WERI-Rb-1 (cell line): Measurements from ENCODE around the gene NEO1.

Source experiments
- DNase-seq: peaks from one replicate; pipeline ENCODE4 v3.0.0-alpha.2; 2020
- H3K27ac ChIP-seq: fragments of 250-450 bp; sonication (Bioruptor Pico); 2 replicates; pipeline ENCODE4 v1.5.1; 2020; ENCODE audit warnings: mild to moderate bottlenecking, moderate library complexity
- H3K27me3 ChIP-seq: fragments of 250-450 bp; sonication (Bioruptor Pico); 2 replicates; pipeline ENCODE4 v1.5.1; 2021; ENCODE audit warnings: mild to moderate bottlenecking, low read depth, moderate library complexity; ENCODE audit not compliant: insufficient read depth, severe bottlenecking
- H3K36me3 ChIP-seq: fragments of 250-450 bp; sonication (Bioruptor Pico); 2 replicates; pipeline ENCODE4 v1.5.1; 2020; ENCODE audit warnings: mild to moderate bottlenecking, moderate library complexity
- H3K4me3 ChIP-seq: 2 replicates; pipeline ENCODE4 v1.5.1; 2011; ENCODE audit warnings: low read depth, mild to moderate bottlenecking, control low read depth, low read length
- H3K9me3 ChIP-seq: fragments of 250-450 bp; sonication (Bioruptor Pico); 2 replicates; pipeline ENCODE4 v1.5.1; 2021; ENCODE audit warnings: mild to moderate bottlenecking, moderate library complexity; ENCODE audit not compliant: severe bottlenecking
- TF ChIP-seq, protein P1 (sequence below): IDR thresholded peaks from 2 replicates; pipeline ENCODE4 v1.5.1; 2011; ENCODE audit warnings: low read depth, mild to moderate bottlenecking, control low read depth, inconsistent platforms, low read length

The NEO1 gene

DNA sequence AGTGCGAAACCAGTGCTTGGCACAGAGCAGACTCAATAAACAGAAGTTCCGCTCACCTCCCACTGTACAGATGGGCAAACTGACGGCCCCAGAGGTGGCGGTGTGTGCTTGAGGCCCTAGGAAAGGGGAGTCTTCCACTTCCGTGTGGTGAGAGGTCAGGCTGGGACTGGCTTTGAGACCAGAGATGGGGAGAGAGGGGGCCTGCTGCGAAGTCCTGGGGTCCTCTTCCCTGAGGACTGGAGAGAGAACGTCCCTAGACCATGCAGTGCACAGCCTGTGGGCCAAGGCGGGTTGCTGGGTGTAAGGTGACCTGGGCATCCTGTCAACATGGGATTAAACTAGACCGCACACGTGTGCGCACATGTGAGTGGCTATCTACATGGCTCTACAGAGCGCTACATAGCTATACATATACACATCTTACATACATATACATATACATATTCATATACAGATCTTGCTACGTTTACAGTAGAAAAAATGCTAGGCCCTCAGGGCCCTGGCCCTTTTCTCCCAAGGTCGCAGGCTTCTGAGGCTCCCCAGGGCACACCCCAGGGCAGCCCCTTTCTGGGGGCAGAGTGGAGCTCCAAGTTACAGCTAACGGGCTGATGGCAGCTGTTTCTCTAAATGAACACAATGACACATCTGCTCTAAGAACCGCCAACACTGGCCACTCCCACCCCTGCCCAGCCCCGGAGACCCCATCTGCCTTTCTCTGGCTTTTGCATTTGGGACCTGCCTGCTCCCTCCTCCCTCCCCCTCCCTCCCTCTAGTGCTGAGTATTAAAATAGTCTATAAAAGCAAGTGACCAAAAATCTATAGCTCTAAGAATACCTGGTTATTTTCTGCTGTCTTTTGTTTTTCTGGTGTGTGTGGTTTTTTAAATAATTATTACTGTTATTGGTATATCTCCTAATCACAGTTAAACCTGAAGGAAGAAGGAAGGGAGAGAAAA, 269.5 kb downstream of the NEO1 start:
- H3K4me3 ChIP-seq: no peak overlapping the region
- H3K27me3 ChIP-seq: no peaks in the 10 kb centered on the region
- no peak overlapping the region for H3K27ac ChIP-seq
- no peaks in the 10 kb centered on the region; the same call in 1 of the 2 replicates for H3K36me3 ChIP-seq
- no peaks in the 10 kb centered on the region for H3K9me3 ChIP-seq
- no peak for DNase-seq
- TF ChIP-seq, protein P1, sequence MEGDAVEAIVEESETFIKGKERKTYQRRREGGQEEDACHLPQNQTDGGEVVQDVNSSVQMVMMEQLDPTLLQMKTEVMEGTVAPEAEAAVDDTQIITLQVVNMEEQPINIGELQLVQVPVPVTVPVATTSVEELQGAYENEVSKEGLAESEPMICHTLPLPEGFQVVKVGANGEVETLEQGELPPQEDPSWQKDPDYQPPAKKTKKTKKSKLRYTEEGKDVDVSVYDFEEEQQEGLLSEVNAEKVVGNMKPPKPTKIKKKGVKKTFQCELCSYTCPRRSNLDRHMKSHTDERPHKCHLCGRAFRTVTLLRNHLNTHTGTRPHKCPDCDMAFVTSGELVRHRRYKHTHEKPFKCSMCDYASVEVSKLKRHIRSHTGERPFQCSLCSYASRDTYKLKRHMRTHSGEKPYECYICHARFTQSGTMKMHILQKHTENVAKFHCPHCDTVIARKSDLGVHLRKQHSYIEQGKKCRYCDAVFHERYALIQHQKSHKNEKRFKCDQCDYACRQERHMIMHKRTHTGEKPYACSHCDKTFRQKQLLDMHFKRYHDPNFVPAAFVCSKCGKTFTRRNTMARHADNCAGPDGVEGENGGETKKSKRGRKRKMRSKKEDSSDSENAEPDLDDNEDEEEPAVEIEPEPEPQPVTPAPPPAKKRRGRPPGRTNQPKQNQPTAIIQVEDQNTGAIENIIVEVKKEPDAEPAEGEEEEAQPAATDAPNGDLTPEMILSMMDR: no peak

- H3K27ac ChIP-seq: no peak overlapping the region
- H3K4me3 ChIP-seq: no peak overlapping the region
- H3K36me3 ChIP-seq: no peaks in the 10 kb centered on the region; the same call in 1 of the 2 replicates
- no peaks in the 10 kb centered on the region for H3K9me3 ChIP-seq
- TF ChIP-seq, protein P1: no peak
- H3K27me3 ChIP-seq: no peaks in the 10 kb centered on the region
- DNase-seq: no peak
Measured at GRCh38 chr15:73322665-73323373, 270.6 kb downstream of the NEO1 start.

- DNase-seq: no peak
- no peaks in the 10 kb centered on the region for H3K27me3 ChIP-seq
- H3K4me3 ChIP-seq: no peak overlapping the region
- no peak overlapping the region for H3K27ac ChIP-seq
- TF ChIP-seq, protein P1: no peak
- H3K9me3 ChIP-seq: no peaks in the 10 kb centered on the region
- H3K36me3 ChIP-seq: no peaks in the 10 kb centered on the region; the same call in 1 of the 2 replicates
Measured at GRCh38 chr15:73323374-73323955, 271.2 kb downstream of the NEO1 start.

GRCh38 chr15:73323956-73324355, 271.7 kb downstream of the NEO1 start:
- H3K27ac ChIP-seq: no peak overlapping the region
- no peak for DNase-seq
- no peaks in the 10 kb centered on the region for H3K9me3 ChIP-seq
- no peak overlapping the region for H3K4me3 ChIP-seq
- H3K36me3 ChIP-seq: no peaks in the 10 kb centered on the region; the same call in 1 of the 2 replicates
- TF ChIP-seq, protein P1: no peak
- no peaks in the 10 kb centered on the region for H3K27me3 ChIP-seq

DNA sequence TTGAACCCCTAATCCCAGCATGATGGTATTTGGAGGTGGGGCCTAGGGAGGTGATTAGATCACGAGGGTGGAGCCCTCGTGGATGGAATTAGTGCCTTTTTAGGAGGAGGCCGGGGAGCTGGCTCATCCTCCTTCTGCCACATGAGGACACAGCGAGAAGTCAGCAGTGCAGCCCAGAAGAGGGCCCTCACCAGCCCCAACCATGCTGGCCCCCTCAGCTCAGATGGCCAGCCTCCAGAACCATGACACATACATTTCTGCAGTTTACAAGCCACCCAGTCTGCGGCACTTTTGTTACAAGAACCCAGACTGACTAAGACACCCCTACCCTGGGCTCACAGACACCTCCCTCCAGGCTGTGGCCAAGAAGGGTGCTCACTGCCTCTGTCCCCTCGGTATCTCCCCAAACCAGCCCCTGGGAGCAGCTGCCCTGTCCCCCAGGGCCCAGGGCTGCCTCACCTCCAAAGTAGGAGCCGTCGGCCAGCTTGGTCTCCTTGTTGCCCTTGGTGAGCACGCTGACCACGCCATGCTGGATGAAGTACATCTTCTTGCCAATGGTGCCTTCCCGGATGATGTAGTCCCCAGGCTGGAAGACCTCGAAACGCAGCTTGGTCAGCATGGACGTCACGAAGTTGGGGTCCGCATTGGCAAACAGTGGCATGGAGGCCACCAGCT, 272.4 kb downstream of the NEO1 start:
- no peak for DNase-seq
- Histone ChIP-seq H3K27me3 (no peaks in the 10 kb centered on the region), H3K36me3 (no peaks in the 10 kb centered on the region; the same call in 1 of the 2 replicates), H3K27ac (no peak overlapping the region), H3K9me3 (no peaks in the 10 kb centered on the region), H3K4me3 (no peak overlapping the region)
- TF ChIP-seq, protein P1: no peak
